ENCODE data around the gene GTF3C6. TPM values are rescaled to one million over a fixed set of nuclear protein-coding genes. Genes with fewer than 3 reads are reported as not detected.
A peak's percentile ranks its signal among the peaks of the same experiment; 100 is the strongest.

Gene GTF3C6
- total RNA-seq, 6 donors from 2014 or later: 16.0 to 55.2 (median 41.8) TPM

GRCh38 chr6:110935171-110935570 lies 23.3 kb upstream of the GTF3C6 start:
- H3K36me3 ChIP-seq: no peaks in the 10 kb centered on the region
- DNase-seq (no peak), ATAC-seq (ENCODE audit: low FRiP score in 2 of 2) (no peak)
- no peak overlapping the region for H3K4me3 ChIP-seq
- H3K9me3 ChIP-seq: no peaks in the 10 kb centered on the region
- H3K4me1 ChIP-seq: no peaks in the 10 kb centered on the region
- no peaks in the 10 kb centered on the region for H3K27me3 ChIP-seq
- no peak for TF ChIP-seq EP300 (IDR thresholded peaks at IDR 0.05)
- TF ChIP-seq POLR2A (IDR thresholded peaks at IDR 0.05): no peak
- TF ChIP-seq POLR2AphosphoS5 (IDR thresholded peaks at IDR 0.05): no peak
- TF ChIP-seq, protein P1, sequence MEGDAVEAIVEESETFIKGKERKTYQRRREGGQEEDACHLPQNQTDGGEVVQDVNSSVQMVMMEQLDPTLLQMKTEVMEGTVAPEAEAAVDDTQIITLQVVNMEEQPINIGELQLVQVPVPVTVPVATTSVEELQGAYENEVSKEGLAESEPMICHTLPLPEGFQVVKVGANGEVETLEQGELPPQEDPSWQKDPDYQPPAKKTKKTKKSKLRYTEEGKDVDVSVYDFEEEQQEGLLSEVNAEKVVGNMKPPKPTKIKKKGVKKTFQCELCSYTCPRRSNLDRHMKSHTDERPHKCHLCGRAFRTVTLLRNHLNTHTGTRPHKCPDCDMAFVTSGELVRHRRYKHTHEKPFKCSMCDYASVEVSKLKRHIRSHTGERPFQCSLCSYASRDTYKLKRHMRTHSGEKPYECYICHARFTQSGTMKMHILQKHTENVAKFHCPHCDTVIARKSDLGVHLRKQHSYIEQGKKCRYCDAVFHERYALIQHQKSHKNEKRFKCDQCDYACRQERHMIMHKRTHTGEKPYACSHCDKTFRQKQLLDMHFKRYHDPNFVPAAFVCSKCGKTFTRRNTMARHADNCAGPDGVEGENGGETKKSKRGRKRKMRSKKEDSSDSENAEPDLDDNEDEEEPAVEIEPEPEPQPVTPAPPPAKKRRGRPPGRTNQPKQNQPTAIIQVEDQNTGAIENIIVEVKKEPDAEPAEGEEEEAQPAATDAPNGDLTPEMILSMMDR (IDR thresholded peaks at IDR 0.05): no peak
- H3K27ac ChIP-seq: no peak overlapping the region
- WGBS, 2 donors: 88 to 93% methylated on average over 6 of the region's 6 CpGs

DNA sequence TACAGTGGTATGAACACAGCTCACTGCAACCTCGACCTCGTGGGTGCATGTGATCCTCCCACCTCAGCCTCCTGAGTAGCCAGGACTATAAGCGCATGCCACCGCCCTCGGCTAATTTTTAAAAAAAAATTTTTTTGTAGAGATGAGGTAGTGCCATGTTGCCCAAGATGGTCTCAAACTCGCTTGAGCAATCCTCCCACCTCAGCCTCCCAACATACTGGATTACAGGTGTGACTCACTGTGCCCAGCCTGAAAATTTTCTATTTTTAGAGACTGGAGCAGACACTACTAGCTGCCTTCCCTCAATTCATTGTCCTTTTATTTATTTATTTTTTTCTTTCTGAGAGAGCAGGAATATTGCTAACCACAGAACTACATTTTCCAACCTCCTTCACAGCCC lies 20.3 kb upstream of the GTF3C6 start:
- 96 to 97% methylated on average over 6 of the region's 6 CpGs for WGBS, 2 donors
- H3K9me3 ChIP-seq: no peaks in the 10 kb centered on the region
- no peaks in the 10 kb centered on the region for H3K27me3 ChIP-seq
- no peak overlapping the region for H3K27ac ChIP-seq
- no peak for ATAC-seq (ENCODE audit: low FRiP score in 2 of 2)
- H3K4me3 ChIP-seq: no peak overlapping the region
- no peaks in the 10 kb centered on the region for H3K36me3 ChIP-seq
- no peak for DNase-seq
- H3K4me1 ChIP-seq: no peaks in the 10 kb centered on the region
- TF ChIP-seq EP300 (IDR thresholded peaks at IDR 0.05): no peak
- TF ChIP-seq, protein P1 (IDR thresholded peaks at IDR 0.05): no peak
- TF ChIP-seq POLR2A (IDR thresholded peaks at IDR 0.05): no peak
- TF ChIP-seq POLR2AphosphoS5 (IDR thresholded peaks at IDR 0.05): no peak

GRCh38 chr6:110939429-110940200 lies 18.9 kb upstream of the GTF3C6 start:
- Histone ChIP-seq H3K27ac (no peak overlapping the region), H3K4me3 (no peak overlapping the region), H3K36me3 (no peaks in the 10 kb centered on the region), H3K27me3 (no peaks in the 10 kb centered on the region), H3K4me1 (no peaks in the 10 kb centered on the region), H3K9me3 (no peaks in the 10 kb centered on the region)
- ATAC-seq (ENCODE audit: low FRiP score in 2 of 2) (no peak), DNase-seq (no peak)
- WGBS, 2 donors: 77 to 79% methylated on average over 8 of the region's 8 CpGs
- TF ChIP-seq POLR2A (IDR thresholded peaks at IDR 0.05) (no peak), POLR2AphosphoS5 (IDR thresholded peaks at IDR 0.05) (no peak), EP300 (IDR thresholded peaks at IDR 0.05) (no peak)
- TF ChIP-seq, protein P1 (IDR thresholded peaks at IDR 0.05): no peak

GRCh38 chr6:110944681-110945151 lies 13.8 kb upstream of the GTF3C6 start:
- no peak for DNase-seq
- Histone ChIP-seq H3K9me3 (no peaks in the 10 kb centered on the region), H3K27ac (no peak overlapping the region), H3K4me3 (no peak overlapping the region), H3K36me3 (no peaks in the 10 kb centered on the region), H3K4me1 (peaks cover 0 to 4% (median 0%) of the 10 kb centered on the region in 4 donors), H3K27me3 (no peaks in the 10 kb centered on the region)
- 72 to 81% methylated on average over 1 of the region's 1 CpG for WGBS, 2 donors
- TF ChIP-seq EP300 (IDR thresholded peaks at IDR 0.05): no peak
- TF ChIP-seq POLR2AphosphoS5 (IDR thresholded peaks at IDR 0.05): no peak
- TF ChIP-seq POLR2A (IDR thresholded peaks at IDR 0.05): no peak
- TF ChIP-seq, protein P1 (IDR thresholded peaks at IDR 0.05): no peak
- ATAC-seq (ENCODE audit: low FRiP score in 2 of 2): peak; percentile 67 to 81

- ATAC-seq (ENCODE audit: low FRiP score in 2 of 2): no peak
- no peak overlapping the region for H3K4me3 ChIP-seq
- WGBS, 2 donors: 83 to 90% methylated on average over 2 of the region's 2 CpGs
- no peak overlapping the region for H3K27ac ChIP-seq
- H3K27me3 ChIP-seq: no peaks in the 10 kb centered on the region
- no peak for DNase-seq
- H3K4me1 ChIP-seq: peaks cover 0 to 4% (median 0%) of the 10 kb centered on the region in 4 donors
- H3K9me3 ChIP-seq: no peaks in the 10 kb centered on the region
- no peak for TF ChIP-seq POLR2A (IDR thresholded peaks at IDR 0.05)
- TF ChIP-seq, protein P1 (IDR thresholded peaks at IDR 0.05): no peak
- TF ChIP-seq EP300 (IDR thresholded peaks at IDR 0.05): no peak
- TF ChIP-seq POLR2AphosphoS5 (IDR thresholded peaks at IDR 0.05): no peak
- no peaks in the 10 kb centered on the region for H3K36me3 ChIP-seq
Observed at GRCh38 chr6:110946498-110946897, 12.0 kb upstream of the GTF3C6 start.
